ENCODE results near the gene OR2G3. TPM values are rescaled to one million over a fixed set of nuclear protein-coding genes. Genes with fewer than 3 reads are reported as not detected.

OR2G3 gene
- total RNA-seq, 4 donors from 2014 or later: not detected

GRCh38 chr1:247614625-247615024, 9.2 kb downstream of the OR2G3 start:
- Histone ChIP-seq H3K36me3 (no peaks in the 10 kb centered on the region), H3K9me3 (no peaks in the 10 kb centered on the region), H3K27me3 (no peaks in the 10 kb centered on the region), H3K4me3 (no peak overlapping the region), H3K27ac (no peak overlapping the region), H3K4me1 (no peaks in the 10 kb centered on the region)
- intact Hi-C loops (cut with DNase I; ENCODE audit: low total_unique reads): no loop called here
- no peak for DNase-seq
- no peak for TF ChIP-seq POLR2A (IDR thresholded peaks at IDR 0.05)
- no peak for TF ChIP-seq CTCF (IDR thresholded peaks at IDR 0.05)

- intact Hi-C loops (cut with DNase I; ENCODE audit: low total_unique reads): no loop called here
- H3K36me3 ChIP-seq: no peaks in the 10 kb centered on the region
- H3K4me1 ChIP-seq: no peaks in the 10 kb centered on the region
- H3K9me3 ChIP-seq: no peaks in the 10 kb centered on the region
- no peak overlapping the region for H3K4me3 ChIP-seq
- no peaks in the 10 kb centered on the region for H3K27me3 ChIP-seq
- DNase-seq: no peak
- no peak overlapping the region for H3K27ac ChIP-seq
- TF ChIP-seq POLR2A (IDR thresholded peaks at IDR 0.05) (no peak), CTCF (IDR thresholded peaks at IDR 0.05) (no peak)
Measured at GRCh38 chr1:247627951-247628350, 22.6 kb downstream of the OR2G3 start.

- H3K27ac ChIP-seq: no peak overlapping the region
- H3K27me3 ChIP-seq: no peaks in the 10 kb centered on the region
- H3K4me1 ChIP-seq: no peaks in the 10 kb centered on the region
- intact Hi-C loops (cut with DNase I; ENCODE audit: low total_unique reads): no loop called here
- no peak overlapping the region for H3K4me3 ChIP-seq
- no peak for DNase-seq
- H3K9me3 ChIP-seq: no peaks in the 10 kb centered on the region
- no peaks in the 10 kb centered on the region for H3K36me3 ChIP-seq
- TF ChIP-seq POLR2A (IDR thresholded peaks at IDR 0.05) (no peak), CTCF (IDR thresholded peaks at IDR 0.05) (no peak)
Measured at GRCh38 chr1:247638011-247638410, 32.6 kb downstream of the OR2G3 start.

- intact Hi-C loops (cut with DNase I; ENCODE audit: low total_unique reads): no loop called here
- Histone ChIP-seq H3K36me3 (no peaks in the 10 kb centered on the region), H3K9me3 (no peaks in the 10 kb centered on the region), H3K27me3 (no peaks in the 10 kb centered on the region), H3K4me3 (no peak overlapping the region), H3K4me1 (no peaks in the 10 kb centered on the region), H3K27ac (no peak overlapping the region)
- DNase-seq: no peak
- TF ChIP-seq CTCF (IDR thresholded peaks at IDR 0.05) (no peak), POLR2A (IDR thresholded peaks at IDR 0.05) (no peak)
Measured at GRCh38 chr1:247638781-247639180, 33.4 kb downstream of the OR2G3 start.

- Histone ChIP-seq H3K27me3 (no peaks in the 10 kb centered on the region), H3K9me3 (no peaks in the 10 kb centered on the region), H3K4me3 (peak overlapping the region in 1 of 2 donors; percentile 35), H3K27ac (peak overlapping the region; percentile 52 to 59), H3K36me3 (no peaks in the 10 kb centered on the region), H3K4me1 (no peaks in the 10 kb centered on the region)
- peak; percentile 47 to 67 for DNase-seq
- intact Hi-C loops (cut with DNase I; ENCODE audit: low total_unique reads): no loop called here
- TF ChIP-seq CTCF (IDR thresholded peaks at IDR 0.05) (no peak), POLR2A (IDR thresholded peaks at IDR 0.05) (peak; percentile 39 to 63)
Measured at GRCh38 chr1:247639381-247639981, 34.1 kb downstream of the OR2G3 start.
